ENCODE measurements around the gene CFAP57. TPM values are rescaled to one million over a fixed set of nuclear protein-coding genes. Genes with fewer than 3 reads are reported as not detected.

Gene CFAP57
- total and polyA plus RNA-seq, 2 of the 8 experiments (the other 6 are each of a cell fraction or from before 2014, with no cell fraction given): 0.20 to 0.80 TPM

DNA sequence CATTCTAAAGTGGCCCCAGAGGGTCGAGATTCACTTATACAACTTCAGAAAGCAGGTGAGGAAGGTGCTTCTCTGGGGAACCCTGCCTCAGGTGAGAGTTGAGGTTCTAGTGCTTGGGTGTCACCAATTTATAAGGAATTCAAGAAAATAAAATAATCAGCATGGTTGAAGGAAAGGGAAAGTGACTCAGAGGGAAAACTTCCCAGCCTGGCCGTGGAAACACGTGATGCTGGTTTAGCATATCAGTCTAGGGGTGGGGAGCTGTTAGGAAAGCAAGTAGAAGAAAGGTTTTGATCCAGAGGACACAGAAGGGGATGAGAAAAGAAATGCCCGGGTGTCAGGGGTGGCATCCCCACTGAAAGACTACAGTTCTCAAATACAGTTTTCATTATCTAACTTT, 59.9 kb downstream of the CFAP57 start:
- Histone ChIP-seq H3K4me3 (ENCODE audit: extremely low read depth in 1 of 4, insufficient read depth in 2 of 4, low read depth in 3 of 4, low read length in 4 of 4) (no peak overlapping the region), H2BK20ac (ENCODE audit: low read length) (no peak overlapping the region), H3K79me2 (ENCODE audit: control insufficient read depth in 1 of 2, insufficient read depth in 2 of 2, low read length in 2 of 2) (no peaks in the 10 kb centered on the region), H3K4me2 (ENCODE audit: insufficient read depth in 1 of 2, low read depth in 2 of 2, low read length in 2 of 2) (no peak overlapping the region), H3K9me3 (ENCODE audit: insufficient read depth in 2 of 2, low read depth in 1 of 2, low read length in 1 of 2) (no peaks in the 10 kb centered on the region), H4K8ac (ENCODE audit: extremely low read depth, insufficient read depth, low read length) (no peak overlapping the region), H3K27ac (ENCODE audit: low read depth, low read length) (no peak overlapping the region), H2BK12ac (ENCODE audit: low read depth, low read length) (no peak overlapping the region), H3K27me3 (replicated peaks in 1 of 4; ENCODE audit: control insufficient read depth in 3 of 4, extremely low read depth in 1 of 4, insufficient read depth in 3 of 4, low read length in 3 of 4) (no peaks in the 10 kb centered on the region), H3K36me3 (ENCODE audit: control insufficient read depth in 2 of 4, insufficient read depth in 4 of 4, low read length in 3 of 4) (no peaks in the 10 kb centered on the region), H2AK5ac (ENCODE audit: low read depth, low read length) (no peak overlapping the region), H3K18ac (ENCODE audit: extremely low read depth, low read length) (no peak overlapping the region), H2BK5ac (ENCODE audit: low read depth, low read length) (no peak overlapping the region), H3K9ac (replicated peaks in 1 of 4; ENCODE audit: extremely low read depth in 1 of 4, low read depth in 3 of 4, low read length in 3 of 4) (no peak overlapping the region), H2BK120ac (replicated peaks; ENCODE audit: low read depth, low read length) (no peak overlapping the region), H3K23me2 (ENCODE audit: low read depth, low read length) (no peaks in the 10 kb centered on the region), H3K56ac (replicated peaks; ENCODE audit: insufficient read length, low read depth, low read length) (no peak overlapping the region), H4K91ac (replicated peaks; ENCODE audit: insufficient read length, low read length) (no peak overlapping the region), H2AFZ (ENCODE audit: low read length) (no peak overlapping the region), H3K4me1 (replicated peaks in 1 of 4; ENCODE audit: control insufficient read depth in 3 of 4, insufficient read depth in 4 of 4, low read length in 3 of 4) (peaks cover 0 to 4% (median 3%) of the 10 kb centered on the region in 4 experiments; a peak in 3 of 7 replicates), H3K14ac (ENCODE audit: insufficient read length) (no peak overlapping the region), H3K23ac (ENCODE audit: insufficient read length) (no peak overlapping the region), H4K5ac (ENCODE audit: insufficient read length, low read depth, low read length) (no peak overlapping the region), H4K20me1 (replicated peaks in 1 of 2; ENCODE audit: control insufficient read depth in 1 of 2, insufficient read depth in 2 of 2, low read length in 2 of 2) (no peaks in the 10 kb centered on the region), H2BK15ac (ENCODE audit: low read length) (no peak overlapping the region), H3K79me1 (ENCODE audit: low read depth, low read length) (no peaks in the 10 kb centered on the region; the same call in 1 of the 2 replicates), H3K4ac (replicated peaks; ENCODE audit: insufficient read length, low read depth, low read length) (no peak overlapping the region)
- no peak for DNase-seq (ENCODE audit: low read depth in 1 of 2, low spot score in 2 of 2)
- CTCF ChIA-PET (ENCODE audit: partially characterized antibody): interaction anchor here (0.6 to 9.8 kb wide), 4 partner anchors 88 to 182 kb away, joined by 3 to 131 read pairs (median 7); partner anchors contain the start of gene CDC20
- POLR2A ChIA-PET (ENCODE audit: partially characterized antibody): interaction anchor here (0.6 kb wide), 1 partner anchor 86 kb away, joined by 3 read pairs; no protein-coding TSS in a partner anchor
- 77% methylated on average over 4 of the region's 4 CpGs; no CpG with 5 or more reads in 1 of the 2 experiments for WGBS, 2 experiments (ENCODE audit: extremely low coverage in 1 of 2, insufficient coverage in 1 of 2, insufficient read length in 1 of 2, insufficient replicate concordance in 2 of 2, low coverage in 1 of 2, low lambda C conversion rate in 2 of 2, missing lambda C conversion rate in 1 of 2)
- FAIRE-seq: no peak
- TF ChIP-seq SAP30 (IDR thresholded peaks at IDR 0.05; ENCODE audit: insufficient read depth, insufficient replicate concordance, low read length): no peak
- no peak for TF ChIP-seq MAFK (IDR thresholded peaks at IDR 0.05; ENCODE audit: low read depth, low read length)
- no peak for TF ChIP-seq TBP (IDR thresholded peaks at IDR 0.05; ENCODE audit: low read depth, low read length)
- no peak for TF ChIP-seq RNF2 (IDR thresholded peaks at IDR 0.05; ENCODE audit: borderline replicate concordance, low read depth, low read length, missing control alignments, poor library complexity, severe bottlenecking)
- TF ChIP-seq ASH2L (IDR thresholded peaks at IDR 0.05; ENCODE audit: low read length): no peak
- TF ChIP-seq, protein P1, sequence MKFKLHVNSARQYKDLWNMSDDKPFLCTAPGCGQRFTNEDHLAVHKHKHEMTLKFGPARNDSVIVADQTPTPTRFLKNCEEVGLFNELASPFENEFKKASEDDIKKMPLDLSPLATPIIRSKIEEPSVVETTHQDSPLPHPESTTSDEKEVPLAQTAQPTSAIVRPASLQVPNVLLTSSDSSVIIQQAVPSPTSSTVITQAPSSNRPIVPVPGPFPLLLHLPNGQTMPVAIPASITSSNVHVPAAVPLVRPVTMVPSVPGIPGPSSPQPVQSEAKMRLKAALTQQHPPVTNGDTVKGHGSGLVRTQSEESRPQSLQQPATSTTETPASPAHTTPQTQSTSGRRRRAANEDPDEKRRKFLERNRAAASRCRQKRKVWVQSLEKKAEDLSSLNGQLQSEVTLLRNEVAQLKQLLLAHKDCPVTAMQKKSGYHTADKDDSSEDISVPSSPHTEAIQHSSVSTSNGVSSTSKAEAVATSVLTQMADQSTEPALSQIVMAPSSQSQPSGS (IDR thresholded peaks at IDR 0.05; ENCODE audit: low read length): no peak
- no peak for TF ChIP-seq POU5F1 (IDR thresholded peaks at IDR 0.05; ENCODE audit: low read depth, low read length)
- TF ChIP-seq SIX5 (IDR thresholded peaks at IDR 0.05; ENCODE audit: low read depth, low read length): no peak
- TF ChIP-seq POLR2A (IDR thresholded peaks at IDR 0.05; ENCODE audit: control extremely low read depth in 1 of 2, low read depth in 2 of 2, low read length in 2 of 2): no peak
- TF ChIP-seq YY1 (IDR thresholded peaks at IDR 0.05; ENCODE audit: low read depth, low read length): no peak
- no peak for TF ChIP-seq CHD2 (IDR thresholded peaks at IDR 0.05; ENCODE audit: low read length)
- no peak for TF ChIP-seq EP300 (IDR thresholded peaks at IDR 0.05; ENCODE audit: borderline replicate concordance in 1 of 2, low read depth in 2 of 2, low read length in 2 of 2)
- no peak for TF ChIP-seq TEAD4 (IDR thresholded peaks at IDR 0.05; ENCODE audit: low read depth, low read length)

Data from H1 (cell line).